Activated CD4-positive, alpha-beta memory T cell treated with anti-CD3 and anti-CD28 coated beads for 36 hours (primary cell): Measurements from ENCODE around the gene FRMD4A. TPM values are rescaled to one million over a fixed set of nuclear protein-coding genes. Genes with fewer than 3 reads are reported as not detected.
A peak's percentile ranks its signal among the peaks of the same experiment; 100 is the strongest.
"Not testable (repeated sequence)": the region's sequence is repeated elsewhere in the genome, so short reads cannot be mapped to it uniquely, and the experiment has no call there.

Source experiments
- CTCF ChIA-PET: fragments of 350-600 bp; sonication (Branson Sonifier 250); formaldehyde crosslinking; loops from one replicate; lab custom pipeline; 2021; ENCODE audit warnings: antibody characterized with exemption, inconsistent platforms; lab: Charles Lee
- POLR2A ChIA-PET: fragments of 350-600 bp; sonication (Branson Sonifier 250); formaldehyde crosslinking; loops from one replicate; lab custom pipeline; 2021; ENCODE audit warnings: antibody characterized with exemption; lab: Charles Lee
- DNase-seq: peaks from one replicate; pipeline ENCODE4 v3.0.0-alpha.2; 2020
- H3K27ac Mint-ChIP-seq: one replicate; pipeline ENCODE4 v1.8.0; 2021; ENCODE audit warnings: mixed read lengths
- H3K27me3 Mint-ChIP-seq: one replicate; pipeline ENCODE4 v1.8.0; 2021; ENCODE audit warnings: mixed read lengths
- H3K36me3 Mint-ChIP-seq: one replicate; pipeline ENCODE4 v1.8.0; 2021; ENCODE audit warnings: mixed read lengths
- H3K4me1 Mint-ChIP-seq: one replicate; pipeline ENCODE4 v1.8.0; 2021; ENCODE audit warnings: low read depth, mixed read lengths
- H3K4me3 Mint-ChIP-seq: one replicate; pipeline ENCODE4 v1.8.0; 2021; ENCODE audit warnings: mild to moderate bottlenecking, mixed read lengths
- H3K9me3 Mint-ChIP-seq: one replicate; pipeline ENCODE4 v1.8.0; 2021; ENCODE audit warnings: mixed read lengths
- intact Hi-C: fragments of 100-400 bp; cut with micrococcal nuclease; formaldehyde crosslinking; loops from one replicate; pipeline ENCODE4 v1.15.1; 2023
- total RNA-seq, 2 experiments: library from RNA; stranded (reverse); gene quantifications; one replicate each; pipeline ENCODE4 v1.2.3, GENCODE V29; 2021

The FRMD4A gene
- total RNA-seq, 2 experiments from 2014 or later = 0.31 to 1.7 TPM

- CTCF ChIA-PET = interaction anchor here (1.0 kb wide), 1 partner anchor 11 kb away, joined by 3 read pairs; no protein-coding TSS in a partner anchor
- Mint-ChIP-seq H3K4me1 (peaks cover 24% of the 10 kb centered on the region), H3K27ac (no peak overlapping the region), H3K36me3 (no peaks in the 10 kb centered on the region), H3K27me3 (no peaks in the 10 kb centered on the region), H3K4me3 (no peak overlapping the region), H3K9me3 (no peaks in the 10 kb centered on the region)
- POLR2A ChIA-PET = no interaction called here
- no peak for DNase-seq
- intact Hi-C loops = no loop called here
These were observed 535.6 kb downstream of the FRMD4A start for GRCh38 chr10:13794992-13795612.

GRCh38 chr10:13792006-13792405 is 538.7 kb downstream of the FRMD4A start:
- Mint-ChIP-seq H3K36me3 (no peaks in the 10 kb centered on the region), H3K4me3 (no peak overlapping the region), H3K4me1 (peaks cover 42% of the 10 kb centered on the region), H3K27ac (no peak overlapping the region), H3K9me3 (no peaks in the 10 kb centered on the region), H3K27me3 (no peaks in the 10 kb centered on the region)
- CTCF ChIA-PET = no interaction called here
- no peak for DNase-seq
- intact Hi-C loops = no loop called here
- POLR2A ChIA-PET = no interaction called here

GRCh38 chr10:13791483-13791882 is 539.2 kb downstream of the FRMD4A start:
- no peak overlapping the region for H3K27ac Mint-ChIP-seq
- H3K4me3 Mint-ChIP-seq = no peak overlapping the region
- H3K27me3 Mint-ChIP-seq = no peaks in the 10 kb centered on the region

GRCh38 chr10:13790196-13790595 is 540.5 kb downstream of the FRMD4A start:
- Mint-ChIP-seq H3K4me1 (peaks cover 36% of the 10 kb centered on the region), H3K4me3 (no peak overlapping the region), H3K9me3 (no peaks in the 10 kb centered on the region), H3K36me3 (no peaks in the 10 kb centered on the region), H3K27me3 (no peaks in the 10 kb centered on the region), H3K27ac (no peak overlapping the region)
- intact Hi-C loops = no loop called here
- no peak for DNase-seq
- POLR2A ChIA-PET = interaction anchor here (0.6 to 1.0 kb wide), 3 partner anchors 9 to 395 kb away, joined by 3 to 4 read pairs (median 3); no protein-coding TSS in a partner anchor
- CTCF ChIA-PET = no interaction called here

More at GRCh38 chr10:13791483-13791882, 539.2 kb downstream of the FRMD4A start:
- no peak for DNase-seq
- POLR2A ChIA-PET = no interaction called here
- CTCF ChIA-PET = interaction anchor here (1.0 kb wide), 1 partner anchor 14 kb away, joined by 3 read pairs; no protein-coding TSS in a partner anchor
- Mint-ChIP-seq H3K4me1 (peaks cover 48% of the 10 kb centered on the region), H3K9me3 (no peaks in the 10 kb centered on the region), H3K36me3 (no peaks in the 10 kb centered on the region)
- intact Hi-C loops = no loop called here

- Mint-ChIP-seq H3K27ac (peak overlapping the region; percentile 52), H3K36me3 (no peaks in the 10 kb centered on the region), H3K9me3 (no peaks in the 10 kb centered on the region), H3K4me3 (no peak overlapping the region), H3K4me1 (peaks cover 28% of the 10 kb centered on the region), H3K27me3 (no peaks in the 10 kb centered on the region)
- intact Hi-C loops = loop anchor here (10.0 kb wide), 1 partner anchor 305 kb away; no protein-coding TSS in a partner anchor
- no peak for DNase-seq
- ChIA-PET POLR2A (interaction anchor here (0.6 kb wide), 2 partner anchors 47 to 193 kb away, joined by 3 read pairs; no protein-coding TSS in a partner anchor), CTCF (interaction anchor here (0.6 to 0.7 kb wide), 2 partner anchors 255 to 411 kb away, joined by 3 read pairs; no protein-coding TSS in a partner anchor)
These were observed 541.3 kb downstream of the FRMD4A start for GRCh38 chr10:13789448-13789829.

- DNase-seq = peak; percentile 27
- Mint-ChIP-seq H3K4me3 (no peak overlapping the region), H3K9me3 (no peaks in the 10 kb centered on the region), H3K36me3 (no peaks in the 10 kb centered on the region), H3K27ac (peak overlapping the region; percentile 64), H3K27me3 (no peaks in the 10 kb centered on the region), H3K4me1 (peaks cover 29% of the 10 kb centered on the region)
- CTCF ChIA-PET = interaction anchor here (0.6 to 1.0 kb wide), 3 partner anchors 255 to 412 kb away, joined by 3 read pairs; no protein-coding TSS in a partner anchor
- intact Hi-C loops = loop anchor here (10.0 kb wide), 1 partner anchor 306 kb away; no protein-coding TSS in a partner anchor
- POLR2A ChIA-PET = no interaction called here
These were observed 541.8 kb downstream of the FRMD4A start for GRCh38 chr10:13788711-13789447.

- Mint-ChIP-seq H3K4me1 (peaks cover 31% of the 10 kb centered on the region), H3K27me3 (no peaks in the 10 kb centered on the region), H3K27ac (peak overlapping the region; percentile 64), H3K36me3 (no peaks in the 10 kb centered on the region), H3K9me3 (no peaks in the 10 kb centered on the region), H3K4me3 (no peak overlapping the region)
- intact Hi-C loops = loop anchor here (10.0 kb wide), 1 partner anchor 307 kb away; no protein-coding TSS in a partner anchor
- DNase-seq = no peak
- ChIA-PET CTCF (interaction anchor here (1.0 kb wide), 1 partner anchor 408 kb away, joined by 3 read pairs; no protein-coding TSS in a partner anchor), POLR2A (no interaction called here)
These were observed 542.5 kb downstream of the FRMD4A start for GRCh38 chr10:13788320-13788600.

- H3K27ac Mint-ChIP-seq = peak overlapping the region; percentile 82
- POLR2A ChIA-PET = interaction anchor here (1.6 kb wide), 1 partner anchor 398 kb away, joined by 13 read pairs; no protein-coding TSS in a partner anchor
These were observed 543.7 kb downstream of the FRMD4A start for GRCh38 chr10:13787015-13787421.

GRCh38 chr10:13784067-13784466 is 546.7 kb downstream of the FRMD4A start:
- H3K9me3 Mint-ChIP-seq = no peaks in the 10 kb centered on the region
- no peak overlapping the region for H3K27ac Mint-ChIP-seq
- ChIA-PET POLR2A (interaction anchor here (1.9 kb wide), 1 partner anchor 402 kb away, joined by 6 read pairs; no protein-coding TSS in a partner anchor), CTCF (interaction anchor here (0.9 to 3.2 kb wide), 3 partner anchors 12 to 124 kb away, joined by 3 to 18 read pairs (median 4); no protein-coding TSS in a partner anchor)
- intact Hi-C loops = loop anchor here (10.0 kb wide), 1 partner anchor 311 kb away; no protein-coding TSS in a partner anchor
- H3K27me3 Mint-ChIP-seq = no peaks in the 10 kb centered on the region
- H3K36me3 Mint-ChIP-seq = no peaks in the 10 kb centered on the region
- no peak overlapping the region for H3K4me3 Mint-ChIP-seq
- peaks cover 29% of the 10 kb centered on the region for H3K4me1 Mint-ChIP-seq
- no peak for DNase-seq

More at GRCh38 chr10:13787015-13787421, 543.7 kb downstream of the FRMD4A start:
- H3K27me3 Mint-ChIP-seq = no peaks in the 10 kb centered on the region
- intact Hi-C loops = loop anchor here (1.0 to 10.0 kb wide), 6 partner anchors 201 to 818 kb away; partner anchors contain the start of gene PRPF18
- peak; percentile 89 for DNase-seq
- H3K4me3 Mint-ChIP-seq = no peak overlapping the region
- CTCF ChIA-PET = interaction anchor here (0.6 to 1.4 kb wide), 7 partner anchors 10 to 1080 kb away, joined by 3 to 4 read pairs (median 3); partner anchors contain the start of gene PRPF18
- no peaks in the 10 kb centered on the region for H3K9me3 Mint-ChIP-seq
- no peaks in the 10 kb centered on the region for H3K36me3 Mint-ChIP-seq
- H3K4me1 Mint-ChIP-seq = peaks cover 31% of the 10 kb centered on the region

- H3K27ac Mint-ChIP-seq = no peak overlapping the region
- peaks cover 2% of the 10 kb centered on the region for H3K4me1 Mint-ChIP-seq
- H3K9me3 Mint-ChIP-seq = no peaks in the 10 kb centered on the region
- ChIA-PET POLR2A (no interaction called here), CTCF (no interaction called here)
- H3K36me3 Mint-ChIP-seq = no peaks in the 10 kb centered on the region
- intact Hi-C loops = loop anchor here (2.0 to 10.0 kb wide), 2 partner anchors 193 to 315 kb away; partner anchors contain the start of gene PRPF18
- no peak overlapping the region for H3K4me3 Mint-ChIP-seq
- H3K27me3 Mint-ChIP-seq = peaks cover 2% of the 10 kb centered on the region
- no peak for DNase-seq
These were observed 551.0 kb downstream of the FRMD4A start for GRCh38 chr10:13779748-13780147.

- H3K4me1 Mint-ChIP-seq, DNase-seq, H3K4me3 Mint-ChIP-seq, H3K36me3 Mint-ChIP-seq, H3K9me3 Mint-ChIP-seq, POLR2A ChIA-PET, CTCF ChIA-PET, H3K27ac Mint-ChIP-seq: not testable (repeated sequence)
- intact Hi-C loops = loop anchor here (1.0 to 2.0 kb wide), 3 partner anchors 118 to 406 kb away; partner anchors contain the start of gene PRPF18
- H3K27me3 Mint-ChIP-seq = peaks cover 10% of the 10 kb centered on the region
These were observed 552.1 kb downstream of the FRMD4A start for GRCh38 chr10:13778693-13778960.
